ENCODE measurements around the gene SMOC2. TPM values are rescaled to one million over a fixed set of nuclear protein-coding genes. Genes with fewer than 3 reads are reported as not detected.
A peak's percentile ranks its signal among the peaks of the same experiment; 100 is the strongest.

Gene SMOC2
- total and polyA plus RNA-seq, 2 donors from 2014 or later = 6.5 to 13.1 TPM

DNA sequence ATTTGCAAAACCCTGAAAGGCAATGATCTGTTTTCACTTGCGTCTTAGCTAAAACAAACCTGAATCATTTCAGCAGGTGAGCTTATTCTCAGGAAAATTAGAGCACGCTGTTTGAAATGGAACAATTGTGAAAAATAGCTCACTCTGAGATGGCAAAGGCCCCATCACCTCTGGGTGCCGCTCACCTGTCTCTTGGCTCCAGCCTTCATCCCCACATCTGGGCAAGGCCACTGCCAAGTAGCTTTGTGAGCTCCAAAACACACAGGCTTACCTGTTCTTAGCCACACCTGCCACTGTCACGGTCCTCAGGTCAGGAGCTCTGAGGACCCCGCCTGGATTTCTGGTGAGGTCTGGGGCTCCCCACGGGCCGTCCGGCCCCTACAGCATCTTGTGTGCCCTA is 66.7 kb downstream of the SMOC2 start:
- DNase-seq (no peak), FAIRE-seq (no peak)
- TF ChIP-seq, protein P1, sequence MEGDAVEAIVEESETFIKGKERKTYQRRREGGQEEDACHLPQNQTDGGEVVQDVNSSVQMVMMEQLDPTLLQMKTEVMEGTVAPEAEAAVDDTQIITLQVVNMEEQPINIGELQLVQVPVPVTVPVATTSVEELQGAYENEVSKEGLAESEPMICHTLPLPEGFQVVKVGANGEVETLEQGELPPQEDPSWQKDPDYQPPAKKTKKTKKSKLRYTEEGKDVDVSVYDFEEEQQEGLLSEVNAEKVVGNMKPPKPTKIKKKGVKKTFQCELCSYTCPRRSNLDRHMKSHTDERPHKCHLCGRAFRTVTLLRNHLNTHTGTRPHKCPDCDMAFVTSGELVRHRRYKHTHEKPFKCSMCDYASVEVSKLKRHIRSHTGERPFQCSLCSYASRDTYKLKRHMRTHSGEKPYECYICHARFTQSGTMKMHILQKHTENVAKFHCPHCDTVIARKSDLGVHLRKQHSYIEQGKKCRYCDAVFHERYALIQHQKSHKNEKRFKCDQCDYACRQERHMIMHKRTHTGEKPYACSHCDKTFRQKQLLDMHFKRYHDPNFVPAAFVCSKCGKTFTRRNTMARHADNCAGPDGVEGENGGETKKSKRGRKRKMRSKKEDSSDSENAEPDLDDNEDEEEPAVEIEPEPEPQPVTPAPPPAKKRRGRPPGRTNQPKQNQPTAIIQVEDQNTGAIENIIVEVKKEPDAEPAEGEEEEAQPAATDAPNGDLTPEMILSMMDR (IDR thresholded peaks at IDR 0.05; ENCODE audit: borderline replicate concordance, extremely low read depth, insufficient read depth) = no peak
- Histone ChIP-seq H3K9me3 (ENCODE audit: control insufficient read depth in 2 of 3, insufficient read depth in 1 of 3, low read length in 3 of 3) (no peaks in the 10 kb centered on the region), H3K36me3 (ENCODE audit: control insufficient read depth in 2 of 3, insufficient read depth in 3 of 3, low read length in 3 of 3) (no peaks in the 10 kb centered on the region), H3K9ac (ENCODE audit: low read length in 3 of 3) (no peak overlapping the region), H3K27ac (ENCODE audit: low read depth in 2 of 2, low read length in 2 of 2) (no peak overlapping the region), H3K4me1 (ENCODE audit: control insufficient read depth in 2 of 3, insufficient read depth in 2 of 3, low read depth in 1 of 3, low read length in 3 of 3) (no peaks in the 10 kb centered on the region), H3K27me3 (ENCODE audit: control insufficient read depth, insufficient read depth, low read length) (no peaks in the 10 kb centered on the region), H3K4me3 (ENCODE audit: low read length in 3 of 3) (no peak overlapping the region)
- intact Hi-C loops (cut with DNase I) = no loop called here

DNA sequence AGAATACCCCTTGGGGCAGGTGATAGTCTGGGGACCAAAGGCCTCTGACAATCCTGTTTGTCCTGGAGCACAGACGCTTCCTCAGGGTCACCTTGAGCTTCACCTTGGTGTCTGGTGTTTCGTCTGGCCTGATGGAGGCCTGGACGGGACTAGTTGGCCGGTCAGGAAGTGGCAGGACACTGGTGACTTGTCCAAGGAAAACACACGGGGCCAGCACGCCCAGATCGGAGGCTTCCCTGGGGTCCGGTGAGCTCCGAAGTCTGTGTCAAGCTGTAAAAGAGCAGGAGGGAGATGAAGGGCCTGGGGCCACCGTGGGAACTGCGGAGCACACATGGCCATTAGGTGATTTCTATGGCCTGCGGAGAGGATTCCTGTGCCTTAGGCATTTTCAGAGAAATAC is 67.9 kb downstream of the SMOC2 start:
- no peaks in the 10 kb centered on the region for H3K4me1 ChIP-seq (ENCODE audit: control insufficient read depth in 2 of 3, insufficient read depth in 2 of 3, low read depth in 1 of 3, low read length in 3 of 3)

DNA sequence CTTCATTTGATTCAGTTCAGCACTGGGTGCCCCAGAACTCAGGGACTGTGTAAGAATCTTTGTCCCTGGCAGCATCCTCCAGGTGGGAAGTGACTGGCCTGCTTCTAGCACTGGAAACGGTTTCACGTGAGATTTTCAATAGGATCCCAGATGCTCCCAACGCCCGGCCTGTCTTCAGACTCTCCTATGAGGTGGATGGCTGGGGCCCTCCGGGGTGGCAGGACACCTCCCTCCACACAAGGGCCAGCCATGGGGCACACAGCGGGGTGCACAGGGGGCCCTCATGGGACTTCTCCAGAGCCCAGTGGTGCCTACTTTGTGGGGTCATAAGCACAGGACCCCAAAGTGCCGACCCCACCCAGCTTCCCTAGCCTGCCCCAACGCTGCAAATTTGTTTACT is 72.8 kb downstream of the SMOC2 start:
- DNase-seq = no peak
- FAIRE-seq = no peak
- H3K27me3 ChIP-seq (ENCODE audit: control insufficient read depth, insufficient read depth, low read length) = no peaks in the 10 kb centered on the region
- no peak overlapping the region for H3K4me3 ChIP-seq (ENCODE audit: low read length in 3 of 3)
- intact Hi-C loops (cut with DNase I) = no loop called here
- peaks cover 0 to 3% (median 0%) of the 10 kb centered on the region in 3 donors for H3K9me3 ChIP-seq (ENCODE audit: control insufficient read depth in 2 of 3, insufficient read depth in 1 of 3, low read length in 3 of 3)
- H3K27ac ChIP-seq (ENCODE audit: low read depth in 2 of 2, low read length in 2 of 2) = no peak overlapping the region
- TF ChIP-seq, protein P1 (IDR thresholded peaks at IDR 0.05; ENCODE audit: borderline replicate concordance, extremely low read depth, insufficient read depth) = no peak
- H3K36me3 ChIP-seq (ENCODE audit: control insufficient read depth in 2 of 3, insufficient read depth in 3 of 3, low read length in 3 of 3) = peaks cover 0 to 3% (median 0%) of the 10 kb centered on the region in 3 donors
- H3K9ac ChIP-seq (ENCODE audit: low read length in 3 of 3) = no peak overlapping the region
- H3K4me1 ChIP-seq (ENCODE audit: control insufficient read depth in 2 of 3, insufficient read depth in 2 of 3, low read depth in 1 of 3, low read length in 3 of 3) = no peaks in the 10 kb centered on the region

More for the DNA sequence above, 67.9 kb downstream of the SMOC2 start:
- Histone ChIP-seq H3K4me3 (ENCODE audit: low read length in 3 of 3) (no peak overlapping the region), H3K27ac (ENCODE audit: low read depth in 2 of 2, low read length in 2 of 2) (no peak overlapping the region), H3K36me3 (ENCODE audit: control insufficient read depth in 2 of 3, insufficient read depth in 3 of 3, low read length in 3 of 3) (no peaks in the 10 kb centered on the region), H3K9me3 (ENCODE audit: control insufficient read depth in 2 of 3, insufficient read depth in 1 of 3, low read length in 3 of 3) (no peaks in the 10 kb centered on the region), H3K9ac (ENCODE audit: low read length in 3 of 3) (no peak overlapping the region), H3K27me3 (ENCODE audit: control insufficient read depth, insufficient read depth, low read length) (no peaks in the 10 kb centered on the region)
- intact Hi-C loops (cut with DNase I) = no loop called here
- no peak for DNase-seq
- no peak for FAIRE-seq
- TF ChIP-seq, protein P1 (IDR thresholded peaks at IDR 0.05; ENCODE audit: borderline replicate concordance, extremely low read depth, insufficient read depth) = no peak

DNA sequence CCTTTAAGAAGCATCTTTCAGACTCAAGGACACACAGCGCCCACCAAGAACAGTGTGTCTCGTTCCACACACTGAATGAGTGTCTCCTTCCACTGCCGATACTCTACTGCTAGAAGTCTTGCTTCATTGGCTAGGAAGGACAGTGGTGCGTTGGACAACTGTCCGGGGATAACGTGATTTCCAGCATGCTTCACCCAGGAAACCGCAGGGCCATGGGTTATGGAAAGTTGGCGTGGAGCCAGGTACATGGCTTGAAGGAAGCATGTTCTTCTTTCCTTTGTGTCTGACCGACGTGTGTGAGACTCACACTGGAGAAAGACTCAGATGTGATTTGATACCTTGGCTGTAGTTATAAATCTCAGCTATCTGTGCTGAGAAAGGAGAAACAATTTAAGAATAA is 73.2 kb downstream of the SMOC2 start:
- intact Hi-C loops (cut with DNase I) = no loop called here
- H3K9ac ChIP-seq (ENCODE audit: low read length in 3 of 3) = no peak overlapping the region
- H3K4me3 ChIP-seq (ENCODE audit: low read length in 3 of 3) = no peak overlapping the region
- H3K4me1 ChIP-seq (ENCODE audit: control insufficient read depth in 2 of 3, insufficient read depth in 2 of 3, low read depth in 1 of 3, low read length in 3 of 3) = no peaks in the 10 kb centered on the region
- H3K9me3 ChIP-seq (ENCODE audit: control insufficient read depth in 2 of 3, insufficient read depth in 1 of 3, low read length in 3 of 3) = peaks cover 0 to 3% (median 0%) of the 10 kb centered on the region in 3 donors
- TF ChIP-seq, protein P1 (IDR thresholded peaks at IDR 0.05; ENCODE audit: borderline replicate concordance, extremely low read depth, insufficient read depth) = no peak
- H3K36me3 ChIP-seq (ENCODE audit: control insufficient read depth in 2 of 3, insufficient read depth in 3 of 3, low read length in 3 of 3) = peaks cover 0 to 6% (median 0%) of the 10 kb centered on the region in 3 donors
- no peaks in the 10 kb centered on the region for H3K27me3 ChIP-seq (ENCODE audit: control insufficient read depth, insufficient read depth, low read length)
- DNase-seq = peak in 2 of 5 donors; percentile 45 to 92
- no peak for FAIRE-seq
- no peak overlapping the region for H3K27ac ChIP-seq (ENCODE audit: low read depth in 2 of 2, low read length in 2 of 2)
